ENCODE data around the gene ZNF428. TPM values are rescaled to one million over a fixed set of nuclear protein-coding genes. Genes with fewer than 3 reads are reported as not detected.
"Not testable (repeated sequence)": the region's sequence is repeated elsewhere in the genome, so short reads cannot be mapped to it uniquely, and the experiment has no call there.

Gene ZNF428
- total and polyA plus RNA-seq, 5 experiments from 2014 or later: 16.5 to 31.6 (median 20.6) TPM

- H3K27me3 Mint-ChIP-seq: no peaks in the 10 kb centered on the region
- POLR2A ChIA-PET: no interaction called here
- no peak for ATAC-seq
- H3K4me3 Mint-ChIP-seq: no peak overlapping the region
- H3K4me1 Mint-ChIP-seq: peaks cover 19 to 55% (median 45%) of the 10 kb centered on the region in 4 donors
- H3K9me3 Mint-ChIP-seq: no peaks in the 10 kb centered on the region
- H3K27ac Mint-ChIP-seq: peak overlapping the region in 7 of 10 donors; percentile 30 to 82 (median 54)
- peaks cover 0 to 56% (median 10%) of the 10 kb centered on the region in 3 donors for H3K36me3 Mint-ChIP-seq
- no peak for DNase-seq
Observed at GRCh38 chr19:43610493-43610892, 8.9 kb downstream of the ZNF428 start.

DNA sequence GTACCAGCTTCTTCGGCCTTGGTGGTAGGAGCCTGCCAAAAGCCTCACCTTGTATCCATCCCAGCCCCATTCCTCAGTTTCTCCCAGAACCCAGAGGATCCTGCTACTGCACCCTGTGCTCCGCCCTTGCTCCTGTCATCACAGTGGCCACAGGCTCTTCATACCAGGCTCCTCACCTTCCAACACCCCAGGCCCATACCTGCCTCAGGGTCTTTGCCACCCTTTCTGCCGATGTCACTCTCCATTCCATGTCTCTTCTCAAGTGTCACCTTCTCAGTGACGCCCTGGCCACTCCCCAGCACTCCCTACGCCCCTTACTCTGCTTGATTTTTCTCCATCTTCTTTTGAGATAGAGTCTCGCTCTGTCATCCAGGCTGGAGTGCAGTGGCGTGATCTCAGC, 9.6 kb downstream of the ZNF428 start:
- Mint-ChIP-seq H3K4me1 (peaks cover 21 to 52% (median 45%) of the 10 kb centered on the region in 4 donors), H3K27me3 (no peaks in the 10 kb centered on the region), H3K36me3 (peaks cover 0 to 56% (median 10%) of the 10 kb centered on the region in 3 donors), H3K9me3 (no peaks in the 10 kb centered on the region), H3K4me3 (no peak overlapping the region), H3K27ac (peak overlapping the region in 6 of 10 donors; percentile 19 to 82 (median 68))
- DNase-seq (no peak), ATAC-seq (no peak)
- POLR2A ChIA-PET: interaction anchor here (0.6 kb wide), 2 partner anchors 154 to 1352 kb away, joined by 3 to 7 read pairs; no protein-coding TSS in a partner anchor

GRCh38 chr19:43607238-43608205, 11.9 kb downstream of the ZNF428 start:
- POLR2A ChIA-PET: interaction anchor here (1.9 kb wide), 1 partner anchor 10 kb away, joined by 12 read pairs; no protein-coding TSS in a partner anchor
- DNase-seq: no peak
- peak overlapping the region; percentile 11 to 90 (median 76) for H3K27ac Mint-ChIP-seq
- H3K9me3 Mint-ChIP-seq: no peaks in the 10 kb centered on the region
- H3K27me3 Mint-ChIP-seq: no peaks in the 10 kb centered on the region
- H3K4me3 Mint-ChIP-seq: peak overlapping the region in 7 of 10 donors; percentile 13 to 72 (median 27)
- peaks cover 21 to 30% (median 27%) of the 10 kb centered on the region in 4 donors for H3K4me1 Mint-ChIP-seq
- H3K36me3 Mint-ChIP-seq: peaks cover 0 to 43% (median 4%) of the 10 kb centered on the region in 3 donors
- peak in 1 of 2 donors; percentile 44 for ATAC-seq

DNA sequence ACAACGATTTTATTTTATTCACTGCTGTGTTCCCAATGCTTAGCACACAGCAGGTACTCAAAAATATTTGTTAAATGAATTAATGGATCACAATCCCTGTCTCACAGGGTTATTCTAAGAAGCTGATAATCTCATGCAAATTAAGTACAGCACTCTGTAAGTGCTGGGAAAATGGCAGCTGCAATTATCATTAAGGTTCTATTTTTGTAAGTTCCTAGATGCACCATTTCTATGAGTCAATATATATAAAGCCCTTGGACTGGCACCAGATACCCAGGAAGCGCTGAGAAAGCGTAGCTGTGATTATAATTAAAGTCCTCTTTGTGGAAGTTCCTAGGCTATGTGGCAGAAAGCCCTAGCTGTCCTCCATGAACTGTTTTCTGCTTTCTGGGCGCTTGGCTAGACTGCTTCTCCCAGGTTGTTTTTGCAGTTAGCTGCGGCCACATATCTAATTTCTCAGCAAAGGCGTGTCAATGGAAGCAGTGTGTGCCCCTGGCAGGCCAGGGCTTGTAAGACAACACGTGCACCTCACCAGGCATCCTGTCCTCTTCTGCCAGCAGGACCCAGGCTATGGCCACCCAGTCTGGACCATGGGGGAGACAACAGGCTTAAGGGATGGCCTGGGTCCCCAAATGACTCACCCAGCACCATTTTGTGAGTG, 12.7 kb downstream of the ZNF428 start:
- Mint-ChIP-seq H3K9me3 (no peaks in the 10 kb centered on the region), H3K4me1 (peaks cover 18 to 23% (median 22%) of the 10 kb centered on the region in 4 donors), H3K36me3 (peaks cover 0 to 40% (median under 1%) of the 10 kb centered on the region in 3 donors), H3K27me3 (no peaks in the 10 kb centered on the region), H3K4me3 (peak overlapping the region in 2 of 10 donors; percentile 16 to 20), H3K27ac (peak overlapping the region in 8 of 10 donors; percentile 35 to 90 (median 70))
- POLR2A ChIA-PET: interaction anchor here (0.6 to 1.9 kb wide), 3 partner anchors 10 to 1299 kb away, joined by 3 to 12 read pairs (median 3); partner anchors contain the start of genes IRGQ and ZNF576
- no peak for DNase-seq
- ATAC-seq: no peak

DNA sequence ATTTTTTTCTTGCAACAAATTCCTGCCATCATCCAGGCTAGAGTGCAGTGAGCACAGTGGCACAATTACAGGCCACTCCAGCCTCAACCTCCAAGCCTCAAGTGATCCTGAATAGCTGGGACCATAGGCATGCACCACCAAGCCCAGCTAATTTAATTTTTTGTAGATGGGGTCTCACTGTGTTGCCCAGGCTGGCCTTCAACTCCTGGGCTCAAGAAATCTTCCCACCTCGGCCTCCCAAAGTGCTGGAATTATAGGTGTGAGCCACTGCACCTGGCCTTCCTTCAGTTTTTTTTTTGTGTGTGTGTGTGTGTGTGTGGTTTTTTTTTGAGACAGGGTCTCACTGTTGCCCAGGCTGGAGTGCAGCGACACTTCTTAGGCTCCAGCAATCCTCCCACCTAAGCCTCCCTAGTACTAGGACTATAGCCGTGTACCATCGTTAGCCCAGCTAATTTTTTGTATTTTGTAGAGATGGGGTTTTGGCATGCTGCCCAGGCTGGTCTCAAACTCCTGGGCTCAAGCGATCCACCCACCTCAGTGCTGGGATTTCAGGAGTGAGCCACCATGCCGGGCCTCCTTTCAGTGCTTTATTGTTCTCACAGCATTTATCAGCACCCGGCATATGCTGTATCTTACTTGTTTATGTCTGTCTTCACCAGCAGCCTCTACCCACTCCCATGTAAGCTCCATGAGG, 13.4 kb downstream of the ZNF428 start:
- no peaks in the 10 kb centered on the region for H3K27me3 Mint-ChIP-seq
- peaks cover 0 to 37% (median 0%) of the 10 kb centered on the region in 3 donors for H3K36me3 Mint-ChIP-seq
- no peak for DNase-seq
- H3K4me1 Mint-ChIP-seq: peaks cover 17 to 23% (median 20%) of the 10 kb centered on the region in 4 donors
- H3K4me3 Mint-ChIP-seq: no peak overlapping the region
- peak overlapping the region in 7 of 10 donors; percentile 23 to 85 (median 65) for H3K27ac Mint-ChIP-seq
- H3K9me3 Mint-ChIP-seq: no peaks in the 10 kb centered on the region
- no peak for ATAC-seq
- POLR2A ChIA-PET: interaction anchor here (0.6 to 1.9 kb wide), 3 partner anchors 10 to 1298 kb away, joined by 3 to 12 read pairs (median 3); partner anchors contain the start of genes IRGQ and ZNF576

GRCh38 chr19:43600326-43600725, 19.1 kb downstream of the ZNF428 start:
- H3K9me3 Mint-ChIP-seq, H3K27me3 Mint-ChIP-seq, DNase-seq, ATAC-seq, H3K4me3 Mint-ChIP-seq, POLR2A ChIA-PET: not testable (repeated sequence)
- Mint-ChIP-seq H3K27ac (peak overlapping the region in 3 of 10 donors; percentile 57 to 79 (median 64)), H3K36me3 (peaks cover 0 to 39% (median 0%) of the 10 kb centered on the region in 3 donors), H3K4me1 (peaks cover 23 to 37% (median 36%) of the 10 kb centered on the region in 4 donors)

- Mint-ChIP-seq H3K4me1 (peaks cover 23 to 42% (median 37%) of the 10 kb centered on the region in 4 donors), H3K4me3 (peak overlapping the region in 1 of 10 donors; percentile 60), H3K9me3 (no peaks in the 10 kb centered on the region), H3K36me3 (peaks cover 0 to 39% (median 0%) of the 10 kb centered on the region in 3 donors), H3K27me3 (peaks cover 0 to 2% (median 0%) of the 10 kb centered on the region in 5 donors), H3K27ac (peak overlapping the region in 4 of 10 donors; percentile 50 to 79 (median 60))
- POLR2A ChIA-PET: no interaction called here
- ATAC-seq: no peak
- no peak for DNase-seq
Observed at GRCh38 chr19:43599635-43600295, 19.7 kb downstream of the ZNF428 start.

DNA sequence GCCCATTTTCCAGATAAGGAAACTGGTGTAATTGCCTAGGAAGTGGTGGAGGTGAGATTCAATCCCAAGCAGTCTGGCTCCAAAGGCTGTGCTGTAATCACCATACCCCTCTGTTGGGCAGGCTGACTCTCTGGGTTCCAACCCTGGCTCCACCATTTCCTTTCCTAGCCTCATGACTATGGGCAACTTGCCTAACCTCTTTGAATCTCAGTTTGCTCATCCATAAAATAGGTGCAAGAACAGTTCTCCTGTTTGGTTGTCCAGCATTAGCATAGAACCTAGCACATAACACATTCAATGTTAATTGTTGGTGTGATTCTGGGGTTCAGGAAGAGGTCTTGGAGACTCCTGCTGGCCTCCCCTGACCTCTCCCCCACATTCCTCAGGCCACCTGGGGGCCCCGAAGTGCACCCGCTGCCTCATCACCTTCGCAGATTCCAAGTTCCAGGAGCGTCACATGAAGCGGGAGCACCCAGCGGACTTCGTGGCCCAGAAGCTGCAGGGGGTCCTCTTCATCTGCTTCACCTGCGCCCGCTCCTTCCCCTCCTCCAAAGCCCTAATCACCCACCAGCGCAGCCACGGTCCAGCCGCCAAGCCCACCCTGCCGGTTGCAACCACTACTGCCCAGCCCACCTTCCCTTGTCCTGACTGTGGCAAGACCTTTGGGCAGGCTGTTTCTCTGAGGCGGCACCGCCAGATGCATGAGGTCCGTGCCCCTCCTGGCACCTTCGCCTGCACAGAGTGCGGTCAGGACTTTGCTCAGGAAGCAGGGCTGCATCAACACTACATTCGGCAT, 20.8 kb downstream of the ZNF428 start:
- H3K27ac Mint-ChIP-seq: peak overlapping the region in 7 of 10 donors; percentile 33 to 100 (median 100)

DNA sequence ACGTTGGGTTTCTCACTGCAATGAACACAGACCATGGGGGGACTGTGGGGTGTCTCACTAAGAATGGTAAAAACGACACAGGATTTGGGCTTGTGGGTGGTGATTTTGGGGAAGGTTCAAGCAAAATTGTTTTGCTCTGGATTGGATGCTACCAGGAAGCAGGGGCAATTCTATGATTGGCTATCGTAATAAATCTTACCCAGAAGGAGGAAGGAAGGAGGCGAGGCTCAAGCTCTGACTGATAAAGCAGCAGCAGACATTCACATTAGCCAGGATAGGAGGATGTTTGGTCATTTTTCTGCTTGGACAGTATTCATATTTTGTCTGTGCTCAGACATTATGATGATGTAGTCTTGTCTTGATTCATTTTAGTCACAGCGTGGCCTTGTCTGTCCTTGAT, 21.6 kb downstream of the ZNF428 start:
- ATAC-seq (no peak), DNase-seq (no peak)
- Mint-ChIP-seq H3K4me3 (peak overlapping the region; percentile 94 to 99 (median 96)), H3K9me3 (no peaks in the 10 kb centered on the region), H3K36me3 (peaks cover 0 to 41% (median 0%) of the 10 kb centered on the region in 3 donors), H3K27ac (peak overlapping the region; percentile 96 to 100 (median 100)), H3K4me1 (peaks cover 27 to 53% (median 47%) of the 10 kb centered on the region in 4 donors), H3K27me3 (peaks cover 0 to 2% (median 0%) of the 10 kb centered on the region in 5 donors)
- POLR2A ChIA-PET: interaction anchor here (1.5 to 5.4 kb wide), 4 partner anchors 23 to 64 kb away, joined by 5 to 55 read pairs (median 50); partner anchors contain the start of genes PINLYP, XRCC1 and ZNF575

More for the DNA sequence above, 20.8 kb downstream of the ZNF428 start:
- Mint-ChIP-seq H3K36me3 (peaks cover 0 to 36% (median 0%) of the 10 kb centered on the region in 3 donors), H3K9me3 (no peaks in the 10 kb centered on the region), H3K27me3 (peaks cover 0 to 2% (median 0%) of the 10 kb centered on the region in 5 donors), H3K4me1 (peaks cover 24 to 46% (median 42%) of the 10 kb centered on the region in 4 donors), H3K4me3 (peak overlapping the region in 5 of 10 donors; percentile 43 to 99 (median 96))
- DNase-seq (no peak), ATAC-seq (no peak)
- POLR2A ChIA-PET: interaction anchor here (0.7 kb wide), 1 partner anchor 540 kb away, joined by 3 read pairs; no protein-coding TSS in a partner anchor

GRCh38 chr19:43596842-43597461, 22.5 kb downstream of the ZNF428 start:
- no peaks in the 10 kb centered on the region for H3K9me3 Mint-ChIP-seq

More at GRCh38 chr19:43596842-43597461, 22.5 kb downstream of the ZNF428 start:
- Mint-ChIP-seq H3K36me3 (peaks cover 0 to 42% (median 3%) of the 10 kb centered on the region in 3 donors), H3K4me3 (peak overlapping the region; percentile 94 to 99 (median 96)), H3K4me1 (peaks cover 30 to 53% (median 47%) of the 10 kb centered on the region in 4 donors), H3K27ac (peak overlapping the region; percentile 96 to 100 (median 100)), H3K27me3 (peaks cover 0 to 2% (median 0%) of the 10 kb centered on the region in 5 donors)
- ATAC-seq (no peak), DNase-seq (peak in 1 of 10 donors; percentile 18)
- POLR2A ChIA-PET: interaction anchor here (0.6 to 5.4 kb wide), 14 partner anchors 9 to 158 kb away, joined by 3 to 55 read pairs (median 10); partner anchors contain the start of genes PINLYP, XRCC1, ZNF428 and ZNF575
